Measurements from ENCODE around the gene SENP7.

SENP7 gene

GRCh38 chr3:101383656-101384055 is 129.4 kb downstream of the SENP7 start:
- Histone ChIP-seq H3K9me2 (replicated peaks; ENCODE audit: control insufficient read depth, low read length) (no peaks in the 10 kb centered on the region), H3K4me3 (ENCODE audit: low read length) (no peak overlapping the region), H3K27ac (ENCODE audit: low read depth, low read length) (no peak overlapping the region), H3K4me2 (ENCODE audit: low read length) (no peak overlapping the region), H3F3A (ENCODE audit: control insufficient read depth, insufficient read depth) (no peaks in the 10 kb centered on the region), H3K36me3 (ENCODE audit: control insufficient read depth, low read length) (no peaks in the 10 kb centered on the region), H3K9me3 (ENCODE audit: control insufficient read depth, insufficient read depth, low read length) (no peaks in the 10 kb centered on the region; the same call in 1 of the 2 replicates), H3K27me3 (ENCODE audit: control insufficient read depth, low read length) (no peaks in the 10 kb centered on the region), H3K4me1 (ENCODE audit: control insufficient read depth, low read length) (peaks cover 5% of the 10 kb centered on the region), H4K20me1 (ENCODE audit: control insufficient read depth, insufficient read depth, low read depth, low read length) (no peaks in the 10 kb centered on the region), H3K79me2 (ENCODE audit: control insufficient read depth, low read length) (peaks cover 2% of the 10 kb centered on the region; the same call in 1 of the 2 replicates)
- TF ChIP-seq, protein P1, sequence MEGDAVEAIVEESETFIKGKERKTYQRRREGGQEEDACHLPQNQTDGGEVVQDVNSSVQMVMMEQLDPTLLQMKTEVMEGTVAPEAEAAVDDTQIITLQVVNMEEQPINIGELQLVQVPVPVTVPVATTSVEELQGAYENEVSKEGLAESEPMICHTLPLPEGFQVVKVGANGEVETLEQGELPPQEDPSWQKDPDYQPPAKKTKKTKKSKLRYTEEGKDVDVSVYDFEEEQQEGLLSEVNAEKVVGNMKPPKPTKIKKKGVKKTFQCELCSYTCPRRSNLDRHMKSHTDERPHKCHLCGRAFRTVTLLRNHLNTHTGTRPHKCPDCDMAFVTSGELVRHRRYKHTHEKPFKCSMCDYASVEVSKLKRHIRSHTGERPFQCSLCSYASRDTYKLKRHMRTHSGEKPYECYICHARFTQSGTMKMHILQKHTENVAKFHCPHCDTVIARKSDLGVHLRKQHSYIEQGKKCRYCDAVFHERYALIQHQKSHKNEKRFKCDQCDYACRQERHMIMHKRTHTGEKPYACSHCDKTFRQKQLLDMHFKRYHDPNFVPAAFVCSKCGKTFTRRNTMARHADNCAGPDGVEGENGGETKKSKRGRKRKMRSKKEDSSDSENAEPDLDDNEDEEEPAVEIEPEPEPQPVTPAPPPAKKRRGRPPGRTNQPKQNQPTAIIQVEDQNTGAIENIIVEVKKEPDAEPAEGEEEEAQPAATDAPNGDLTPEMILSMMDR (IDR thresholded peaks at IDR 0.05; ENCODE audit: low read depth, low read length, poor library complexity, severe bottlenecking) = no peak
- no peak for TF ChIP-seq EZH2phosphoT487 (IDR thresholded peaks at IDR 0.05; ENCODE audit: borderline replicate concordance, low read length)

DNA sequence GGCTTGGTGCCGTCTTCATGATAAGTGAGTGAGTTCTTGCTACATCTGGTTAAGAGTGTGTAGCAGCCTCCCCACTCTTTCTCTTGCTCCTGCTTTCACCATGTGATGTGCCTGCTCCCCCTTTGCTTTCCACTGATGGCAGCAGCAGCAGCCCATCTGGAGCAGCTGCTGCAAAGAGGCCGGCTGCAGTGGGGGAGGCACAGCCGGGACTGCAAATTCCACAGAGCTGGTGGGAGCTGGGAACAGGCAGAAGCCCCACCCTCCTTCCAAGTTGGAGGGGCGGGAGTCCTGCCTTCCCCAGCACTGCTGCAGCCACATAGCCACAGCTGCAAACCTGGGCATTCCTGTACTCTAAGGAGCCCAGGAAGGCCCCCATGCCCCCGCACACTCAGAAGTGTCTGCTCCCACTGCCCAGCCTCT is 129.8 kb downstream of the SENP7 start:
- Histone ChIP-seq H3K4me2 (ENCODE audit: low read length) (no peak overlapping the region), H3K79me2 (ENCODE audit: control insufficient read depth, low read length) (peaks cover 2% of the 10 kb centered on the region; the same call in 1 of the 2 replicates), H3K36me3 (ENCODE audit: control insufficient read depth, low read length) (no peaks in the 10 kb centered on the region), H3K27ac (ENCODE audit: low read depth, low read length) (no peak overlapping the region), H3K9me2 (replicated peaks; ENCODE audit: control insufficient read depth, low read length) (no peaks in the 10 kb centered on the region), H3F3A (ENCODE audit: control insufficient read depth, insufficient read depth) (no peaks in the 10 kb centered on the region), H3K4me3 (ENCODE audit: low read length) (no peak overlapping the region), H4K20me1 (ENCODE audit: control insufficient read depth, insufficient read depth, low read depth, low read length) (no peaks in the 10 kb centered on the region), H3K27me3 (ENCODE audit: control insufficient read depth, low read length) (no peaks in the 10 kb centered on the region), H3K4me1 (ENCODE audit: control insufficient read depth, low read length) (peaks cover 5% of the 10 kb centered on the region), H3K9me3 (ENCODE audit: control insufficient read depth, insufficient read depth, low read length) (no peaks in the 10 kb centered on the region; the same call in 1 of the 2 replicates)
- TF ChIP-seq, protein P1 (IDR thresholded peaks at IDR 0.05; ENCODE audit: low read depth, low read length, poor library complexity, severe bottlenecking) = no peak
- no peak for TF ChIP-seq EZH2phosphoT487 (IDR thresholded peaks at IDR 0.05; ENCODE audit: borderline replicate concordance, low read length)

- no peaks in the 10 kb centered on the region for H3F3A ChIP-seq (ENCODE audit: control insufficient read depth, insufficient read depth)
- no peaks in the 10 kb centered on the region for H3K27me3 ChIP-seq (ENCODE audit: control insufficient read depth, low read length)
- no peak overlapping the region for H3K4me3 ChIP-seq (ENCODE audit: low read length)
- H3K79me2 ChIP-seq (ENCODE audit: control insufficient read depth, low read length) = no peaks in the 10 kb centered on the region
- H3K36me3 ChIP-seq (ENCODE audit: control insufficient read depth, low read length) = no peaks in the 10 kb centered on the region
- H3K4me1 ChIP-seq (ENCODE audit: control insufficient read depth, low read length) = peaks cover 5% of the 10 kb centered on the region
- H3K9me3 ChIP-seq (ENCODE audit: control insufficient read depth, insufficient read depth, low read length) = no peaks in the 10 kb centered on the region
- TF ChIP-seq, protein P1 (IDR thresholded peaks at IDR 0.05; ENCODE audit: low read depth, low read length, poor library complexity, severe bottlenecking) = peak; percentile 44
- no peak for TF ChIP-seq EZH2phosphoT487 (IDR thresholded peaks at IDR 0.05; ENCODE audit: borderline replicate concordance, low read length)
- H3K4me2 ChIP-seq (ENCODE audit: low read length) = no peak overlapping the region
- no peak overlapping the region for H3K27ac ChIP-seq (ENCODE audit: low read depth, low read length)
- no peaks in the 10 kb centered on the region for H3K9me2 ChIP-seq (replicated peaks; ENCODE audit: control insufficient read depth, low read length)
- no peaks in the 10 kb centered on the region for H4K20me1 ChIP-seq (ENCODE audit: control insufficient read depth, insufficient read depth, low read depth, low read length)
Observed at GRCh38 chr3:101381809-101382208, 131.2 kb downstream of the SENP7 start.
